ENCODE measurements around the gene SPTBN5. TPM values are rescaled to one million over a fixed set of nuclear protein-coding genes. Genes with fewer than 3 reads are reported as not detected.

Gene SPTBN5
- total and polyA plus RNA-seq, 12 donors, result under 0.01 to 6.8 (median 0.55) TPM

DNA sequence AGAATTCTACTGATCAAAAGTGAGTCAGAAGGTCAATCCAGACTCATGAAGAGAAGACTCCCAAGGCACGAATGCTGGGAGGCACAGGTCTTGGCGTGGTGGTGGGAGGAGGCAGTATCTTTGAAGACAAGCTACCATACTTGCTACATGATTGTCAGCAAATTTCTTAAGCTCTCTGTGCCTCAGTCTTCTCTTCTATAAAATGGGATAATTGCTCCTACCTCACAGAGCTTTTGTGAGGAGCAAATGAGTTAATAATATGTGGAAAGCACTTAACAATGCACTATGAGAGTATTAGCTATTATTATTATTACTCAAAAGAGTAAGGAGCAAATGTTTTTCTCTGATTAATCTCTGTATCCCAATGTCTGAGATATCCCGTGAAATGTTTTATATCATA lies 42.3 kb upstream of the SPTBN5 start:
- Histone ChIP-seq H3K36me3 (replicated peaks in 1 of 2) (peaks cover 0 to 4% of the 10 kb centered on the region in 2 donors), H3K9me3 (replicated peaks in 1 of 3) (no peaks in the 10 kb centered on the region), H3K4me3 (no peak overlapping the region), H3K27me3 (no peaks in the 10 kb centered on the region), H3K4me1 (replicated peaks in 1 of 2) (peaks cover 2 to 25% of the 10 kb centered on the region in 2 donors), H3K27ac (peak overlapping the region in 1 of 5 donors; percentile 79)
- no peak for DNase-seq
- TF ChIP-seq CTCF (IDR thresholded peaks at IDR 0.05) (no peak), POLR2A (IDR thresholded peaks at IDR 0.05) (no peak)
- intact Hi-C loops (cut with DNase I), result no loop called here
- WGBS, 4 donors, result 80 to 90% (median 87%) methylated on average over 3 of the region's 3 CpGs

DNA sequence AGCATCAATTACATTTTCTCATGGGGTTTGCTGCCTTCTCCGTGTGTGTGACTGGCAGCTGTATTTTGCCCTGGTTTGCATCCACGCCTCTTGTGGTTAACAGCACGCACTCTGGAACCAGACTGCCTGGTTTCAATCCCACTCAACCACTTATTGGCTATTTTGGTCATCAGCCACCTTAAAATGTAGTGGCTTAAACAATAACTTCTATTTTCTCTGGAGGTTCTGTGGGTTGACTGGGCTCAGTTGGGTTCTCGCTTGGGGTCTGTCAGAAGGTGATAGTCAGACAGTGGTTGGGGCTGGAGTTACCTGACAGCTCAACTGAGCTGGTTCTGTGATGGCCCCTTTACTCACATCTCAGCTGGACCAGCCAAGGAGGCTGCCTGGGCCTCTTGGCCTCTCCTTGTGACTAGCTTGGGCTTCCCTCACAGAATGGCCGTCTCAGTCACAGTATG lies 41.7 kb upstream of the SPTBN5 start:
- H3K27ac ChIP-seq, result peak overlapping the region in 2 of 5 donors; percentile 44 to 79
- H3K4me3 ChIP-seq, result no peak overlapping the region
- no peaks in the 10 kb centered on the region for H3K27me3 ChIP-seq
- DNase-seq, result no peak
- intact Hi-C loops (cut with DNase I), result no loop called here
- TF ChIP-seq POLR2A (IDR thresholded peaks at IDR 0.05) (no peak), CTCF (IDR thresholded peaks at IDR 0.05) (no peak)
- WGBS, 4 donors, result 74 to 96% (median 76%) methylated on average over 5 of the region's 5 CpGs
- peaks cover 0 to 4% of the 10 kb centered on the region in 2 donors for H3K36me3 ChIP-seq (replicated peaks in 1 of 2)
- no peaks in the 10 kb centered on the region for H3K9me3 ChIP-seq (replicated peaks in 1 of 3)
- H3K4me1 ChIP-seq (replicated peaks in 1 of 2), result peaks cover 6 to 31% of the 10 kb centered on the region in 2 donors

DNA sequence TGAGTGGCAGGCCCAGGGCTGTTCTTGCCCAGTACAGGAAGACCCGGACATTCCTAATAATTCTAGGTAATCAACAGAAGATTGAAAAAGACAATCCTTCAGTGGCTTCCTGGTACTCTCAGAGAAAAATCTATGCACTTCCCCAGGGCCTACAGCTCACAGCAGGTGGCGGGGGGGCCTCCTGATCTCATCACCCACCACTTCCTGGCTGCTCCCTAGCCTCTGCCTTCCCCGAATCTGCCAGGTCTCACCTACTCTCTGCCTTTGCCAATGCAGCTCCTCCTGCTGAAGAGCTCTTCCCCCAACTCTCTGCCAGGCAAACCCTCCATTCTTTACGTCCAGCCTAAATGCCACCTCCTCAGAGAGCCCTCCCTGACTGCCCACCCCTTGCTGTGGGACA lies 41.0 kb upstream of the SPTBN5 start:
- Histone ChIP-seq H3K4me3 (no peak overlapping the region), H3K27ac (peak overlapping the region in 4 of 5 donors; percentile 0 to 79 (median 31)), H3K4me1 (replicated peaks in 1 of 2) (peaks cover 6 to 39% of the 10 kb centered on the region in 2 donors), H3K36me3 (replicated peaks in 1 of 2) (no peaks in the 10 kb centered on the region), H3K9me3 (replicated peaks in 1 of 3) (no peaks in the 10 kb centered on the region), H3K27me3 (no peaks in the 10 kb centered on the region)
- TF ChIP-seq CTCF (IDR thresholded peaks at IDR 0.05), result no peak
- no peak for TF ChIP-seq POLR2A (IDR thresholded peaks at IDR 0.05)
- intact Hi-C loops (cut with DNase I), result no loop called here
- peak in 3 of 7 donors; percentile 46 to 69 (median 51) for DNase-seq
- 66 to 77% (median 71%) methylated on average over 4 of the region's 4 CpGs for WGBS, 4 donors

- Histone ChIP-seq H3K4me1 (replicated peaks in 1 of 2) (peaks cover 6 to 47% of the 10 kb centered on the region in 2 donors), H3K27ac (peak overlapping the region in 2 of 5 donors; percentile 22 to 79), H3K4me3 (no peak overlapping the region), H3K27me3 (no peaks in the 10 kb centered on the region), H3K36me3 (replicated peaks in 1 of 2) (no peaks in the 10 kb centered on the region), H3K9me3 (replicated peaks in 1 of 3) (no peaks in the 10 kb centered on the region)
- DNase-seq, result peak in 1 of 7 donors; percentile 43
- TF ChIP-seq POLR2A (IDR thresholded peaks at IDR 0.05) (no peak), CTCF (IDR thresholded peaks at IDR 0.05) (no peak)
- WGBS, 4 donors, result 43 to 61% (median 55%) methylated on average over 9 to 10 of the region's 10 CpGs
- intact Hi-C loops (cut with DNase I), result no loop called here
Measured at GRCh38 chr15:41933771-41934170, 39.9 kb upstream of the SPTBN5 start.
